ENCODE data around the gene KLF14.

The KLF14 gene

DNA sequence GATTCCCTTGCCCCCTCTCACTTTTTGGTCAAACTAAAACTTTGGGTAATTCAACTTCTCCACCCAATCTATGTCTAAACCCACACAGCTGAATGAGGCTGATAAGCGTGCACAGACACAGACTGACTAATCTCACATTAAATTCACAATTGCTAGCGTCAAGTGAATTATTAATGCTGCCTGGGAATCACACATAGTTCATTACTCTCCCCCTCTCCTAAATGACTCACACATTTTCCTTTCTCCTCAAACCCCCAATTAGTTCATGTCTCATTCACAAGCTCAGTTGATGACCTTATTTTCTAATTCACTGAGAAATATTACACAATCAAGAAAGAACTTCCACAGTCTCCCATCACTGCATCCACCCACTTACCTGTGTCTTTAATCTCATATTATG, 14.5 kb downstream of the KLF14 start:
- no peak for TF ChIP-seq CTCF (conservative IDR thresholded peaks at IDR 0.05; ENCODE audit: low read depth, low read length)

DNA sequence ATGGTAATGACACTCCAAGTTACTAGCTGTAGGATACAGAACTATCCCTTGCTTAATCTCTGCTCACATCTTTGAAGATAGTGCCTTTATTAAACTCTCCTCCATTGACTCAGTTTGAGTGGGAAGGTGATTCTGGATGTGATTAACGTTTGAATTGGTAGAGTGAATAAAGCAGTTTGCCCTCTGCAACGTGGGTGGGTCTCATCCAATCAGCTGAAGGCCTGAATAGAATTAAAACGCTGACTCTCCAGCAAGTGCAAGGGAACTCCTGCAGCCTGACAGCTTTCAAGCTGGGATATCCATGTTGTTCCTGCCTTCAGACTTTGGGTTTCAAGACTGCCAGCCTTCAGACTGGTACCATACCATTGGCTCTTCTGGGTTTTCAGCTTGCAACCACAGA, 21.6 kb downstream of the KLF14 start:
- H3K79me2 ChIP-seq (ENCODE audit: insufficient read depth, low read depth) = no peaks in the 10 kb centered on the region
- no peaks in the 10 kb centered on the region for H3K27me3 ChIP-seq (ENCODE audit: insufficient read depth, low read depth)
- H3K4me1 ChIP-seq (ENCODE audit: low read depth, poor library complexity, severe bottlenecking) = no peaks in the 10 kb centered on the region
- no peak overlapping the region for H3K9ac ChIP-seq
- no peaks in the 10 kb centered on the region for H4K20me1 ChIP-seq (ENCODE audit: insufficient read depth)
- H2AFZ ChIP-seq (ENCODE audit: low read depth) = no peak overlapping the region
- H3K4me3 ChIP-seq (IDR thresholded peaks at IDR 0.05; ENCODE audit: insufficient read depth, low read depth, low read length) = no peak overlapping the region
- no peak overlapping the region for H3K27ac ChIP-seq
- TF ChIP-seq CTCF (conservative IDR thresholded peaks at IDR 0.05; ENCODE audit: low read depth, low read length) = no peak
- no peak overlapping the region for H3K4me2 ChIP-seq
- no peaks in the 10 kb centered on the region for H3K36me3 ChIP-seq (ENCODE audit: insufficient read depth)

More for the DNA sequence above, 14.5 kb downstream of the KLF14 start:
- no peaks in the 10 kb centered on the region for H3K4me1 ChIP-seq (ENCODE audit: low read depth, poor library complexity, severe bottlenecking)
- H4K20me1 ChIP-seq (ENCODE audit: insufficient read depth) = no peaks in the 10 kb centered on the region
- H2AFZ ChIP-seq (ENCODE audit: low read depth) = no peak overlapping the region
- no peak overlapping the region for H3K9ac ChIP-seq
- H3K27me3 ChIP-seq (ENCODE audit: insufficient read depth, low read depth) = no peaks in the 10 kb centered on the region
- no peaks in the 10 kb centered on the region for H3K36me3 ChIP-seq (ENCODE audit: insufficient read depth)
- no peak overlapping the region for H3K4me3 ChIP-seq (IDR thresholded peaks at IDR 0.05; ENCODE audit: insufficient read depth, low read depth, low read length)
- H3K27ac ChIP-seq = no peak overlapping the region
- no peak overlapping the region for H3K4me2 ChIP-seq
- no peaks in the 10 kb centered on the region for H3K79me2 ChIP-seq (ENCODE audit: insufficient read depth, low read depth)

- H3K4me3 ChIP-seq (IDR thresholded peaks at IDR 0.05; ENCODE audit: insufficient read depth, low read depth, low read length) = no peak overlapping the region
- no peak overlapping the region for H3K9ac ChIP-seq
Observed at GRCh38 chr7:130708766-130709165, 25.2 kb downstream of the KLF14 start.

DNA sequence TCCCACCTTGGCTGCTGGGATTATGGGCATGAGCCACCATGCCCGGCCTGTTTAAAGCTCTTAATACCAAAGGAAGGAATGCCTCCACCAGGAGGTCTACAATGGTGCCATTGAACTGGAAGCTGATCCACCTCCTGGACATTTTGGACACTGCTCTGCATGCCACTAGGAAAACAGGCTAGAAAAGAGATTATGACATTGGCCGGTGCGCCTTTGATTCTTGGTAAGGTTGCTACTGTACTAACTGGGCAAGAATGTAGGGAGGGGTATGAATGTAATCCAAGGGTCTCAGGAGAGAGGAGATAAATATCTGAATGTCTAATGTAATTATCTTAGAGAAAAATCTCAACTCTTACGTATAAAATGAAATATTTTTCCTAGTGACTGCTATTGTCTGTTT, 26.0 kb downstream of the KLF14 start:
- Histone ChIP-seq H3K79me2 (ENCODE audit: insufficient read depth, low read depth) (no peaks in the 10 kb centered on the region), H2AFZ (ENCODE audit: low read depth) (no peak overlapping the region), H3K4me1 (ENCODE audit: low read depth, poor library complexity, severe bottlenecking) (no peaks in the 10 kb centered on the region), H4K20me1 (ENCODE audit: insufficient read depth) (no peaks in the 10 kb centered on the region), H3K9ac (no peak overlapping the region), H3K36me3 (ENCODE audit: insufficient read depth) (no peaks in the 10 kb centered on the region), H3K27me3 (ENCODE audit: insufficient read depth, low read depth) (no peaks in the 10 kb centered on the region), H3K4me2 (no peak overlapping the region), H3K4me3 (IDR thresholded peaks at IDR 0.05; ENCODE audit: insufficient read depth, low read depth, low read length) (no peak overlapping the region), H3K27ac (no peak overlapping the region)
- no peak for TF ChIP-seq CTCF (conservative IDR thresholded peaks at IDR 0.05; ENCODE audit: low read depth, low read length)

More at GRCh38 chr7:130708766-130709165, 25.2 kb downstream of the KLF14 start:
- Histone ChIP-seq H3K27me3 (ENCODE audit: insufficient read depth, low read depth) (no peaks in the 10 kb centered on the region), H3K4me1 (ENCODE audit: low read depth, poor library complexity, severe bottlenecking) (no peaks in the 10 kb centered on the region), H3K36me3 (ENCODE audit: insufficient read depth) (no peaks in the 10 kb centered on the region), H2AFZ (ENCODE audit: low read depth) (no peak overlapping the region), H3K79me2 (ENCODE audit: insufficient read depth, low read depth) (no peaks in the 10 kb centered on the region), H3K27ac (no peak overlapping the region), H4K20me1 (ENCODE audit: insufficient read depth) (no peaks in the 10 kb centered on the region), H3K4me2 (no peak overlapping the region)
- no peak for TF ChIP-seq CTCF (conservative IDR thresholded peaks at IDR 0.05; ENCODE audit: low read depth, low read length)

All from KMS-11 (cell line).